K562 (cell line): ENCODE data around the gene KRTAP3-2. TPM values are rescaled to one million over a fixed set of nuclear protein-coding genes. Genes with fewer than 3 reads are reported as not detected.

Source experiments
- ATAC-seq: fragments of 200-7000 bp; cut with Tn5 transposase; 3 replicates; pipeline ENCODE4 v1.9.1; 2020; ENCODE audit warnings: moderate library complexity
- BruUV-seq: library from RNA; stranded (reverse); fragments of 400-500 nt; replicated peaks from 2 replicates; lab custom pipeline; 2021; lab: Mats Ljungman, UMichigan
- CTCF ChIA-PET: fragments of 300-600 bp; formaldehyde crosslinking; extraction: SDS; loops from one replicate; lab custom pipeline; 2021; ENCODE audit warnings: low intra/inter-chr PET ratio; lab: Yijun Ruan, JAX
- POLR2A ChIA-PET: fragments of 300-600, 350-650 bp; sonication (Branson Sonifier 250); formaldehyde crosslinking; extraction: SDS; loops from one replicate; lab custom pipeline; 2021; ENCODE audit warnings: antibody characterized with exemption, inconsistent platforms; lab: Yijun Ruan, JAX
- DNase-seq, 4 experiments: peaks; one replicate each; pipeline versions ENCODE4 v3.0.0 to v3.0.0-alpha.2; 2011 to 2018; ENCODE audit warnings: low spot score in 3 of 4, mixed read lengths in 3 of 4; ENCODE audit errors: extremely low read depth in 1 of 4
- FAIRE-seq: peaks from 2 replicates; lab custom pipeline; 2011; peaks lifted over from hg19 to GRCh38; lab: Jason Lieb, UNC
- H2AFZ ChIP-seq: 2 replicates; pipeline ENCODE4 v1.6.0; 2011; ENCODE audit warnings: low read depth, low read length, control low read depth, inconsistent platforms
- H3K27ac ChIP-seq: fragments of 200-600 bp; 3 replicates; pipeline ENCODE4 v1.8.0; 2011; ENCODE audit warnings: low read depth, mild to moderate bottlenecking, control low read depth, inconsistent platforms, low read length, moderate library complexity, mixed read lengths; ENCODE audit errors: extremely low read depth
- H3K27me3 ChIP-seq, 2 experiments: fragments of 300-600 bp in 1 of 2; 2 replicates in 1 of 2; 3 replicates in 1 of 2; pipeline versions ENCODE4 v1.6.0 to v1.8.0; 2011; ENCODE audit warnings: inconsistent platforms in 2 of 2, low read length in 2 of 2, mild to moderate bottlenecking in 1 of 2, mixed read lengths in 1 of 2, moderate library complexity in 1 of 2; ENCODE audit not compliant: control insufficient read depth in 2 of 2, insufficient read depth in 2 of 2
- H3K36me3 ChIP-seq: fragments of 300-600 bp; 3 replicates; pipeline ENCODE4 v1.8.0; 2011; ENCODE audit warnings: mild to moderate bottlenecking, low read length, inconsistent platforms; ENCODE audit not compliant: control insufficient read depth, insufficient read depth
- H3K4me1 ChIP-seq, 2 experiments: fragments of 200-600 bp in 1 of 2; replicated peaks in 1 of 2; 2 replicates in 1 of 2; 3 replicates in 1 of 2; pipeline versions ENCODE4 v1.5.1 to v1.8.0; 2011; ENCODE audit warnings: inconsistent platforms in 2 of 2, low read length in 2 of 2, mild to moderate bottlenecking in 1 of 2, mixed read lengths in 1 of 2, moderate library complexity in 1 of 2; ENCODE audit not compliant: control insufficient read depth in 2 of 2, insufficient read depth in 2 of 2
- H3K4me2 ChIP-seq: 2 replicates; pipeline ENCODE4 v1.6.1; 2011; ENCODE audit warnings: low read length, control low read depth, inconsistent platforms, mixed read lengths; ENCODE audit not compliant: insufficient read depth
- H3K4me3 ChIP-seq: fragments of 200-600 bp; sonication (generic), shearing (Covaris generic); 2 replicates; pipeline ENCODE4 v1.5.1; 2016; ENCODE audit warnings: control low read depth, inconsistent platforms
- H3K79me2 ChIP-seq: fragments of 200-600 bp; 3 replicates; pipeline ENCODE4 v1.8.0; 2011; ENCODE audit warnings: low read length, inconsistent platforms; ENCODE audit not compliant: control insufficient read depth, insufficient read depth
- H3K9ac ChIP-seq, 2 experiments: 2 replicates each; pipeline versions ENCODE4 v1.6.0 to v1.6.1; 2011; ENCODE audit warnings: low read depth in 2 of 2, low read length in 2 of 2, control low read depth in 1 of 2, inconsistent platforms in 1 of 2, mild to moderate bottlenecking in 1 of 2, mixed read lengths in 1 of 2; ENCODE audit not compliant: insufficient read depth in 1 of 2
- H3K9me1 ChIP-seq: one replicate; pipeline ENCODE4 v1.6.0; 2011; ENCODE audit warnings: inconsistent platforms, mild to moderate bottlenecking, low read length, moderate library complexity; ENCODE audit not compliant: control insufficient read depth, insufficient read depth
- H3K9me3 ChIP-seq: replicated peaks from 2 replicates; pipeline ENCODE4 v1.5.1; 2011; ENCODE audit warnings: low read depth, low read length, inconsistent platforms; ENCODE audit not compliant: control insufficient read depth, insufficient read depth
- H4K20me1 ChIP-seq: replicated peaks from 2 replicates; pipeline ENCODE4 v1.6.1; 2011; ENCODE audit warnings: low read length, inconsistent platforms, mixed read lengths; ENCODE audit not compliant: control insufficient read depth, insufficient read depth
- CSDE1 ChIP-seq, 2 experiments: fragments of 450-650 bp; IDR thresholded peaks; 2 replicates each; pipeline ENCODE4 v1.6.1; 2016; ENCODE audit warnings: mild to moderate bottlenecking in 1 of 2
- ETS2 ChIP-seq: IDR thresholded peaks from 2 replicates; pipeline ENCODE4 v1.6.1; 2016; ENCODE audit warnings: borderline replicate concordance, missing genetic modification characterization, mild to moderate bottlenecking, moderate library complexity, missing compliant biosample characterization; ENCODE audit not compliant: poor library complexity, severe bottlenecking
- FOS ChIP-seq: IDR thresholded peaks from 3 replicates; pipeline ENCODE4 v1.6.1; 2011; ENCODE audit not compliant: insufficient read length; ENCODE audit errors: extremely low read depth
- FOSL1 ChIP-seq: fragments of 200-800 bp; sonication (Bioruptor generic); conservative IDR thresholded peaks from 2 replicates; pipeline ENCODE4 v1.6.1; 2016; ENCODE audit warnings: missing genetic modification characterization, missing compliant biosample characterization
- KDM5B ChIP-seq: fragments of 200-600 bp; sonication (generic); IDR thresholded peaks from 2 replicates; pipeline ENCODE4 v1.6.1; 2012; ENCODE audit warnings: low read depth, mild to moderate bottlenecking, moderate library complexity, low read length, control low read depth, inconsistent platforms; ENCODE audit not compliant: insufficient replicate concordance
- KLF13 ChIP-seq: fragments of 450-650 bp; IDR thresholded peaks from 2 replicates; pipeline ENCODE4 v1.6.1; 2016; ENCODE audit warnings: missing genetic modification characterization, low read depth, mild to moderate bottlenecking, missing compliant biosample characterization, moderate library complexity, borderline replicate concordance
- MIER1 ChIP-seq: fragments of 450-650 bp; IDR thresholded peaks from 2 replicates; pipeline ENCODE4 v1.6.1; 2016; ENCODE audit warnings: antibody characterized with exemption, mild to moderate bottlenecking, low read depth
- PHB ChIP-seq: fragments of 250-450 bp; sonication (Bioruptor Pico); IDR thresholded peaks from 2 replicates; pipeline ENCODE4 v1.5.0; 2021
- RBM25 ChIP-seq: fragments of 200-400 bp; formaldehyde crosslinking; IDR thresholded peaks from 2 replicates; pipeline ENCODE4 v1.6.1; 2018; ENCODE audit warnings: low read length, low read depth, moderate library complexity; ENCODE audit not compliant: severe bottlenecking
- TAF9B ChIP-seq: fragments of 450-650 bp; IDR thresholded peaks from 2 replicates; pipeline ENCODE4 v1.6.1; 2018; ENCODE audit warnings: mild to moderate bottlenecking; ENCODE audit not compliant: partially characterized antibody
- WGBS: fragments of 100-300 bp; shearing (Covaris generic); methylation state at CpG from one replicate; pipeline ENCODE4 v1.1.6; 2016; ENCODE audit warnings: low coverage, mixed read lengths; ENCODE audit not compliant: insufficient coverage; ENCODE audit errors: missing lambda C conversion rate; 5-methylcytosine and 5-hydroxymethylcytosine counted together
- in situ Hi-C: fragments of 300-500 bp; cut with MboI; formaldehyde crosslinking; loops from 4 replicates; pipeline ENCODE4 v1.15.0; 2018; ENCODE audit warnings: inconsistent platforms, mixed read lengths
- intact Hi-C: fragments of 100-400 bp; cut with micrococcal nuclease; formaldehyde crosslinking; loops from 2 replicates; pipeline ENCODE4 v1.14.2; 2022
- polyA plus RNA-seq, 8 experiments: library from polyadenylated mRNA; depleted of rRNA in 4 of 8; stranded (reverse) in 5 of 8; unstranded in 3 of 8; fragments of >200 nt; fragmentation: Nextera tagmentation in 2 of 8; fragmentation: Illumina TruSeq in 1 of 8; extraction: Ambion mirVana in 2 of 8; extraction: Trizol in 1 of 8; gene quantifications; 2 replicates each; pipeline versions ENCODE4 v1.2.1 to v1.2.3, GENCODE V29; 2011 to 2014; ENCODE audit warnings: inconsistent platforms in 1 of 8, missing spikeins in 1 of 8
- total RNA-seq, 7 experiments: library from RNA; depleted of rRNA in 6 of 7; stranded (reverse); fragments of >200 nt in 6 of 7; fragmentation: Illumina TruSeq in 2 of 7; extraction: Trizol in 2 of 7; gene quantifications; 2 replicates each; pipeline versions ENCODE4 v1.2.1 to v1.2.3, GENCODE V29; 2011 to 2021; ENCODE audit warnings: low replicate concordance in 1 of 7
- TF ChIP-seq, protein P1 (sequence below): sonication (generic); formaldehyde crosslinking; IDR thresholded peaks from 2 replicates; pipeline ENCODE4 v1.8.1; 2022; ENCODE audit warnings: missing genetic modification reagents
- TF ChIP-seq, protein P2 (sequence below): fragments of 450-650 bp; IDR thresholded peaks from 2 replicates; pipeline ENCODE4 v1.6.1; 2017; ENCODE audit warnings: antibody characterized with exemption, mild to moderate bottlenecking
- TF ChIP-seq, protein P3 (sequence below): fragments of 250-450 bp; sonication (Bioruptor Pico); IDR thresholded peaks from 2 replicates; pipeline ENCODE4 v1.5.0; 2021
- TF ChIP-seq, protein P4 (sequence below): fragments of 450-650 bp; IDR thresholded peaks from 2 replicates; pipeline ENCODE4 v1.6.1; 2016; ENCODE audit warnings: antibody characterized with exemption

KRTAP3-2 gene
- total and polyA plus RNA-seq, 9 of the 15 experiments (the other 6 are each of a cell fraction or from before 2014, with no cell fraction given) = not detected

DNA sequence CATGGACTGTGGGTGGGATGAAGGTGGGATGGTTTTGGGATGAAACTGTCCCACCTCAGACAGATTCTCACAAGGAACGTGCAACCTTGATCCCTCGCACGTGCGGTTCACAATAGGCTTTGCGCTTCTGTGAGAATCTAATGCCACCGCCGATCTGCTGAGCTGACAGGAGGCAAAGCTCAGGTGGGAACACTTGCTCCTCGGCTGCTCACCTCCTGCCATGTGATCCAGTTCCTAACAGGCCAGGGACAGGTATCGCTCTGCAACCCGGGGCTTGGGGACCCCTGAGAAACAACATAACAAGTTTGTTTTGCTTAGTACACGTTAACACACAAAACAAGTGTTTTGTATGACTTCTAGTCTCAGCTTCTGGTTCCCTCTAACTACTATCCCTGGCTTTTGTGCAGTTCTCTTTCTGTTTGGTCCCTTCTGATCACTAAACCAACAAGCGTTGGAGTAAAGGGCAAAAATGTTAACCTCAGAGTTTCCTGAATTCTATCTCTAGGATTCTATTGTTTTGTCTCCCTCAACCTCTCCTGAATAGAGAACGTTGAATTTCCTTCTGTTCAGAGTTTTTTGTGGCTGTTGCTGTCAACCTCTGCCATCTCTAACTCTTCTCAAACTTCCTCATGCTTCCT is 17.0 kb upstream of the KRTAP3-2 start:
- Histone ChIP-seq H3K9me3 (no peaks in the 10 kb centered on the region), H3K36me3 (no peaks in the 10 kb centered on the region), H3K27ac (no peak overlapping the region), H3K27me3 (0 out of 5 replicates have a peak, but pooled peaks cover 0 to 3% of the 10 kb centered on the region in 2 experiments), H3K4me1 (no peaks in the 10 kb centered on the region), H3K9me1 (no peaks in the 10 kb centered on the region), H3K9ac (no peak overlapping the region), H3K4me3 (no peak overlapping the region), H2AFZ (no peak overlapping the region), H3K4me2 (no peak overlapping the region), H3K79me2 (no peaks in the 10 kb centered on the region), H4K20me1 (no peaks in the 10 kb centered on the region)
- ChIA-PET POLR2A (interaction anchor here (0.6 kb wide), 1 partner anchor 117 kb away, joined by 3 read pairs; no protein-coding TSS in a partner anchor), CTCF (no interaction called here)
- in situ Hi-C loops = no loop called here
- DNase-seq (no peak), ATAC-seq (no peak), FAIRE-seq (no peak)
- no TSS peak for BruUV-seq
- WGBS = 3% methylated on average over 13 of the region's 13 CpGs
- intact Hi-C loops = no loop called here
- TF ChIP-seq, protein P1, sequence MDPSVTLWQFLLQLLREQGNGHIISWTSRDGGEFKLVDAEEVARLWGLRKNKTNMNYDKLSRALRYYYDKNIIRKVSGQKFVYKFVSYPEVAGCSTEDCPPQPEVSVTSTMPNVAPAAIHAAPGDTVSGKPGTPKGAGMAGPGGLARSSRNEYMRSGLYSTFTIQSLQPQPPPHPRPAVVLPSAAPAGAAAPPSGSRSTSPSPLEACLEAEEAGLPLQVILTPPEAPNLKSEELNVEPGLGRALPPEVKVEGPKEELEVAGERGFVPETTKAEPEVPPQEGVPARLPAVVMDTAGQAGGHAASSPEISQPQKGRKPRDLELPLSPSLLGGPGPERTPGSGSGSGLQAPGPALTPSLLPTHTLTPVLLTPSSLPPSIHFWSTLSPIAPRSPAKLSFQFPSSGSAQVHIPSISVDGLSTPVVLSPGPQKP (CRISPR knock-in tag) = no peak
- TF ChIP-seq KDM5B (no peak), RBM25 (no peak), PHB (no peak), ETS2 (no peak), KLF13 (tag) (no peak), CSDE1 (IDR thresholded peaks at IDR 0.05) (no peak), FOS (no peak), TAF9B (no peak), MIER1 (no peak), FOSL1 (no peak)
- TF ChIP-seq, protein P2, sequence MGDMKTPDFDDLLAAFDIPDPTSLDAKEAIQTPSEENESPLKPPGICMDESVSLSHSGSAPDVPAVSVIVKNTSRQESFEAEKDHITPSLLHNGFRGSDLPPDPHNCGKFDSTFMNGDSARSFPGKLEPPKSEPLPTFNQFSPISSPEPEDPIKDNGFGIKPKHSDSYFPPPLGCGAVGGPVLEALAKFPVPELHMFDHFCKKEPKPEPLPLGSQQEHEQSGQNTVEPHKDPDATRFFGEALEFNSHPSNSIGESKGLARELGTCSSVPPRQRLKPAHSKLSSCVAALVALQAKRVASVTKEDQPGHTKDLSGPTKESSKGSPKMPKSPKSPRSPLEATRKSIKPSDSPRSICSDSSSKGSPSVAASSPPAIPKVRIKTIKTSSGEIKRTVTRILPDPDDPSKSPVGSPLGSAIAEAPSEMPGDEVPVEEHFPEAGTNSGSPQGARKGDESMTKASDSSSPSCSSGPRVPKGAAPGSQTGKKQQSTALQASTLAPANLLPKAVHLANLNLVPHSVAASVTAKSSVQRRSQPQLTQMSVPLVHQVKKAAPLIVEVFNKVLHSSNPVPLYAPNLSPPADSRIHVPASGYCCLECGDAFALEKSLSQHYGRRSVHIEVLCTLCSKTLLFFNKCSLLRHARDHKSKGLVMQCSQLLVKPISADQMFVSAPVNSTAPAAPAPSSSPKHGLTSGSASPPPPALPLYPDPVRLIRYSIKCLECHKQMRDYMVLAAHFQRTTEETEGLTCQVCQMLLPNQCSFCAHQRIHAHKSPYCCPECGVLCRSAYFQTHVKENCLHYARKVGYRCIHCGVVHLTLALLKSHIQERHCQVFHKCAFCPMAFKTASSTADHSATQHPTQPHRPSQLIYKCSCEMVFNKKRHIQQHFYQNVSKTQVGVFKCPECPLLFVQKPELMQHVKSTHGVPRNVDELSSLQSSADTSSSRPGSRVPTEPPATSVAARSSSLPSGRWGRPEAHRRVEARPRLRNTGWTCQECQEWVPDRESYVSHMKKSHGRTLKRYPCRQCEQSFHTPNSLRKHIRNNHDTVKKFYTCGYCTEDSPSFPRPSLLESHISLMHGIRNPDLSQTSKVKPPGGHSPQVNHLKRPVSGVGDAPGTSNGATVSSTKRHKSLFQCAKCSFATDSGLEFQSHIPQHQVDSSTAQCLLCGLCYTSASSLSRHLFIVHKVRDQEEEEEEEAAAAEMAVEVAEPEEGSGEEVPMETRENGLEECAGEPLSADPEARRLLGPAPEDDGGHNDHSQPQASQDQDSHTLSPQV = no peak
- TF ChIP-seq, protein P3, sequence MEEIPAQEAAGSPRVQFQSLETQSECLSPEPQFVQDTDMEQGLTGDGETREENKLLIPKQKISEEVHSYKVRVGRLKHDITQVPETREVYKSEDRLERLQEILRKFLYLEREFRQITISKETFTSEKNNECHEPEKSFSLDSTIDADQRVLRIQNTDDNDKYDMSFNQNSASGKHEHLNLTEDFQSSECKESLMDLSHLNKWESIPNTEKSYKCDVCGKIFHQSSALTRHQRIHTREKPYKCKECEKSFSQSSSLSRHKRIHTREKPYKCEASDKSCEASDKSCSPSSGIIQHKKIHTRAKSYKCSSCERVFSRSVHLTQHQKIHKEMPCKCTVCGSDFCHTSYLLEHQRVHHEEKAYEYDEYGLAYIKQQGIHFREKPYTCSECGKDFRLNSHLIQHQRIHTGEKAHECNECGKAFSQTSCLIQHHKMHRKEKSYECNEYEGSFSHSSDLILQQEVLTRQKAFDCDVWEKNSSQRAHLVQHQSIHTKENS = no peak
- TF ChIP-seq, protein P4, sequence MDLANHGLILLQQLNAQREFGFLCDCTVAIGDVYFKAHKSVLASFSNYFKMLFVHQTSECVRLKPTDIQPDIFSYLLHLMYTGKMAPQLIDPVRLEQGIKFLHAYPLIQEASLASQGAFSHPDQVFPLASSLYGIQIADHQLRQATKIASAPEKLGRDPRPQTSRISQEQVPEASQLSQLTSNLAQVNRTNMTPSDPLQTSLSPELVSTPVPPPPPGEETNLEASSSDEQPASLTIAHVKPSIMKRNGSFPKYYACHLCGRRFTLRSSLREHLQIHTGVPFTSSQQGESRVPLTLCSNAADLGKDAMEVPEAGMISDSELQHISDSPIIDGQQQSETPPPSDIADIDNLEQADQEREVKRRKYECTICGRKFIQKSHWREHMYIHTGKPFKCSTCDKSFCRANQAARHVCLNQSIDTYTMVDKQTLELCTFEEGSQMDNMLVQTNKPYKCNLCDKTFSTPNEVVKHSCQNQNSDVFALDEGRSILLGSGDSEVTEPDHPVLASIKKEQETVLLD = no peak
